ENCODE measurements around the gene SNED1. TPM values are rescaled to one million over a fixed set of nuclear protein-coding genes. Genes with fewer than 3 reads are reported as not detected.

Gene SNED1
- total RNA-seq, 3 donors from 2014 or later: 27.1 to 46.9 (median 35.2) TPM

DNA sequence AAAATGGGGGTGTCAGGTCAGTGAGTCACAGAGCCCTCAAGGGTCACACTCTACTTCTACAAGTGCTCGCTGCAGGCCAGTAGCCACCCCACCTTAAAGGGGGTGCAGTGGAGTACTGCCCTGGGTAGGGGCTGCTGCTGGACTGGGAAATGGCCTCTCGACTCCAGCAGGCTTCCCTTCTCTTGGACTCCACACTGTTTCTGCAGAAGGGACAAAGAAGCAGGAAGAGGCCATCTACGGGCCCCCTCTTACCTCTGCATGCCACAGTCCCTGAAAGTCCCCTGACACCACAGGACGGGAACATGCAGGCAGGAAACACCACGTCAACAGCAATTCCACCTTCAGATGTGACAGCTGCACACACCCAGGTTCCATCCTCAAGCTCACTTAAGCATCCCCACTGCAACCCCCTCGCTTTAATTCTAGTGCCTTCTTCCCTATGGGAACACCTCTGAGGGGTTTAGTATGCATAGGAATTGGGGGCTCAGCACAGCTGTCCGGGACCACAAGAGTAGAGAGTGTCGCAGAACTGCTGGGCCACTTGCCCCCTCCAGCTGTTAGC lies 22.3 kb downstream of the SNED1 start:
- peak in 1 of 2 donors; percentile 2 for DNase-seq (ENCODE audit: low spot score in 2 of 2)
- Histone ChIP-seq H3K4me1 (no peaks in the 10 kb centered on the region), H3K9me3 (peaks cover under 1 to 16% of the 10 kb centered on the region in 2 donors), H3K27ac (no peak overlapping the region), H3K36me3 (no peaks in the 10 kb centered on the region), H3K4me3 (no peak overlapping the region), H3K27me3 (no peaks in the 10 kb centered on the region)
- intact Hi-C loops (cut with DNase I; ENCODE audit: low total_unique reads): no loop called here
- TF ChIP-seq POLR2A (IDR thresholded peaks at IDR 0.05) (no peak), POLR2AphosphoS5 (IDR thresholded peaks at IDR 0.05) (no peak)
- TF ChIP-seq, protein P1, sequence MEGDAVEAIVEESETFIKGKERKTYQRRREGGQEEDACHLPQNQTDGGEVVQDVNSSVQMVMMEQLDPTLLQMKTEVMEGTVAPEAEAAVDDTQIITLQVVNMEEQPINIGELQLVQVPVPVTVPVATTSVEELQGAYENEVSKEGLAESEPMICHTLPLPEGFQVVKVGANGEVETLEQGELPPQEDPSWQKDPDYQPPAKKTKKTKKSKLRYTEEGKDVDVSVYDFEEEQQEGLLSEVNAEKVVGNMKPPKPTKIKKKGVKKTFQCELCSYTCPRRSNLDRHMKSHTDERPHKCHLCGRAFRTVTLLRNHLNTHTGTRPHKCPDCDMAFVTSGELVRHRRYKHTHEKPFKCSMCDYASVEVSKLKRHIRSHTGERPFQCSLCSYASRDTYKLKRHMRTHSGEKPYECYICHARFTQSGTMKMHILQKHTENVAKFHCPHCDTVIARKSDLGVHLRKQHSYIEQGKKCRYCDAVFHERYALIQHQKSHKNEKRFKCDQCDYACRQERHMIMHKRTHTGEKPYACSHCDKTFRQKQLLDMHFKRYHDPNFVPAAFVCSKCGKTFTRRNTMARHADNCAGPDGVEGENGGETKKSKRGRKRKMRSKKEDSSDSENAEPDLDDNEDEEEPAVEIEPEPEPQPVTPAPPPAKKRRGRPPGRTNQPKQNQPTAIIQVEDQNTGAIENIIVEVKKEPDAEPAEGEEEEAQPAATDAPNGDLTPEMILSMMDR (IDR thresholded peaks at IDR 0.05): no peak

DNA sequence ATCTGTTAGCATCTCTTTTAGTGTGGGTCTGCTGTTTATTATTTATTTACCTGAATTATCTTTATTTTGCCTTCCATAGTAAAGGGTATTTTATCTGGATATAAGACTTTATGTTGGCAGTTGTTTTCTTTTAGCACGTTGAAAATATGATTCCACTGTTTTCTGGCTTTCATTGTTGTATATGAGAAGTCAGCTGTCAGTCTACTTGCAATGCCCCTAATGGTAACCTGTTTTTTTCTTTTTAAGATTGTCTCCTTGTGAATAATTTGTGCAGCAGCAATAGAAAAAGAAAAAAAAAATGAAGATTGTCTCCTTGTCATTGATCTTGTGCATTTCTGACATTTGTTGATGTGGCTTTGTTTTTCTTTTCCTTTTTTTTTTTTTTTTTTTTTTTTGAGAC lies 27.2 kb downstream of the SNED1 start:
- Histone ChIP-seq H3K4me1 (no peaks in the 10 kb centered on the region), H3K36me3 (no peaks in the 10 kb centered on the region), H3K27ac (no peak overlapping the region), H3K4me3 (no peak overlapping the region), H3K27me3 (no peaks in the 10 kb centered on the region), H3K9me3 (peaks cover 7 to 33% of the 10 kb centered on the region in 2 donors)
- no peak for TF ChIP-seq POLR2AphosphoS5 (IDR thresholded peaks at IDR 0.05)
- TF ChIP-seq, protein P1 (IDR thresholded peaks at IDR 0.05): no peak
- no peak for TF ChIP-seq POLR2A (IDR thresholded peaks at IDR 0.05)
- no peak for DNase-seq (ENCODE audit: low spot score in 2 of 2)
- intact Hi-C loops (cut with DNase I; ENCODE audit: low total_unique reads): no loop called here

DNA sequence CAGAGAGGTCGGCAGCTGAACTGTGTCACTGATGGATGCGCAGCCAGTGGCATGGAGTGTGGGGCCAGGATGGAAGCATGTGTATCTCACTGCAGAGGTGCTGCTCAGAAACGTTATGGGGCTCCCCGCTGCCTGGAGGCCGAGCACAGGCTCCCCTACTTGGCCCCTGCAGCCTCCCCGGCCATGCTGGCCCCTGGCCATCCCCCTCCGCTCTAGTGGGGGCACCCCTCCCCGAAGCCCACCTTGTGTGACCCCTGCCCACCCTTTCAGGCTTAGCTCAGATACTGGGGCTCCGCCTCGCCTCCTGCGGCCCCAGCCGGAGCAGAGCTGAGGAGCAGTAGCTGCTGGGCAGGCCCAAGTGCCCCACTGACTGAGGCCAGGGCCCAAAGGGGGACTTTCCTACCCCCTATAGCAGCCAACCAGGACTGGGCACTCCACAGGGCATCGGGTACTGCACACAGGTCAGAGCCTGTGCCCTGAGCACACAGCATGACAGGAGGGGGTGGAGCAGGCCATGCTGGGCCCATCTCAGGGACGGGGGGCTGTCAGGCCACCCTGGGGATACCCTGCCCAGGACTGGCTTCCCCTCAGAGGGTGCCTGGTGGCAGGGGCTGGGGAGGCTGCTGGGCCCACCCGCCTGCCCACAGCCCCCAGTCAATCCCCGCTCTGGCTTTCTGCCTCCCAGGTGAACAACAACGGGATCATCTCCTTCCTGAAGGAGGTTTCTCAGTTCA lies 31.3 kb downstream of the SNED1 start:
- Histone ChIP-seq H3K27me3 (no peaks in the 10 kb centered on the region), H3K36me3 (no peaks in the 10 kb centered on the region), H3K9me3 (peaks cover 7 to 24% of the 10 kb centered on the region in 2 donors), H3K4me3 (no peak overlapping the region), H3K27ac (no peak overlapping the region), H3K4me1 (no peaks in the 10 kb centered on the region)
- intact Hi-C loops (cut with DNase I; ENCODE audit: low total_unique reads): no loop called here
- DNase-seq (ENCODE audit: low spot score in 2 of 2): peak in 1 of 2 donors; percentile 12
- TF ChIP-seq POLR2A (IDR thresholded peaks at IDR 0.05) (no peak), POLR2AphosphoS5 (IDR thresholded peaks at IDR 0.05) (no peak)
- TF ChIP-seq, protein P1 (IDR thresholded peaks at IDR 0.05): no peak

DNA sequence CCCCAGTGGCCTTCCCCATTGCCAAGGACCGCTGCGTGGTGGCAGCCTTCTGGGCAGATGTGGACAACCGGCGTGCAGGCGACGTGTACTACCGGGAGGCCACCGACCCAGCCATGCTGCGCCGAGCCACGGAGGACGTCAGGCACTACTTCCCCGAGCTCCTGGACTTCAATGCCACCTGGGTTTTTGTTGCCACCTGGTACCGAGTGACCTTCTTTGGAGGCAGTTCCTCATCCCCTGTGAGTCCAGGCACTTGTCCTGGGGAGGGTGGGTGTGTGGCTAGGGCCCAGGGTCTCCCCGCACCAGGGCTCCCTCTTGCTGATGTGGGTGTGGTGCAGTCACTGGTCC lies 31.9 kb downstream of the SNED1 start:
- Histone ChIP-seq H3K27me3 (no peaks in the 10 kb centered on the region), H3K4me3 (no peak overlapping the region), H3K27ac (no peak overlapping the region), H3K36me3 (no peaks in the 10 kb centered on the region), H3K9me3 (peaks cover 7 to 21% of the 10 kb centered on the region in 2 donors), H3K4me1 (no peaks in the 10 kb centered on the region)
- intact Hi-C loops (cut with DNase I; ENCODE audit: low total_unique reads): no loop called here
- peak in 1 of 2 donors; percentile 5 for DNase-seq (ENCODE audit: low spot score in 2 of 2)
- TF ChIP-seq, protein P1 (IDR thresholded peaks at IDR 0.05): no peak
- TF ChIP-seq POLR2AphosphoS5 (IDR thresholded peaks at IDR 0.05): no peak
- TF ChIP-seq POLR2A (IDR thresholded peaks at IDR 0.05): no peak

DNA sequence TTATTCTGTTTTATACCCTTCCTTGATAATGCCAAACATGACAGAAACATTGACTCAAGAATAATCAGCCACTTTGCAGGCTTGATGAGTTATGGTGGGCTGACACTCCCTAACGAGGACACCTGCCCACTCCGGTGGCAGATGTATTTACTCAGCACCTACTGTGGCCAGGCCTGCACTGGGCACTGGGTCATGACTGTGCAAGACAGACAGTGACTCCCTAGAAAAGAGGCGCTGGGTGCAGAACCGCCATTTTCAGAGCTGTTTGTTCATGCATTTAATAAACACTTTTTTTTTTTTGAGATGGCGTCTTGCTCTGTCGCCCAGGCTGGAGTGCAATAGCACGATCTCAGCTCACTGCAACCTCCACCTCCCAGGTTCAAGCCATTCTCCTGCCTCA lies 32.5 kb downstream of the SNED1 start:
- peak in 1 of 2 donors; percentile 6 for DNase-seq (ENCODE audit: low spot score in 2 of 2)
- no peak overlapping the region for H3K4me3 ChIP-seq
- intact Hi-C loops (cut with DNase I; ENCODE audit: low total_unique reads): no loop called here
- H3K27me3 ChIP-seq: no peaks in the 10 kb centered on the region
- no peaks in the 10 kb centered on the region for H3K36me3 ChIP-seq
- no peak overlapping the region for H3K27ac ChIP-seq
- no peaks in the 10 kb centered on the region for H3K4me1 ChIP-seq
- TF ChIP-seq POLR2AphosphoS5 (IDR thresholded peaks at IDR 0.05) (no peak), POLR2A (IDR thresholded peaks at IDR 0.05) (no peak)
- TF ChIP-seq, protein P1 (IDR thresholded peaks at IDR 0.05): no peak
- peaks cover 5 to 15% of the 10 kb centered on the region in 2 donors for H3K9me3 ChIP-seq

Measured in breast epithelium (tissue), 4 donors.